ENCODE measurements around the gene STXBP6. TPM values are rescaled to one million over a fixed set of nuclear protein-coding genes. Genes with fewer than 3 reads are reported as not detected.

STXBP6 gene
- total RNA-seq, 1 donor from 2014 or later, result 11.0 TPM

DNA sequence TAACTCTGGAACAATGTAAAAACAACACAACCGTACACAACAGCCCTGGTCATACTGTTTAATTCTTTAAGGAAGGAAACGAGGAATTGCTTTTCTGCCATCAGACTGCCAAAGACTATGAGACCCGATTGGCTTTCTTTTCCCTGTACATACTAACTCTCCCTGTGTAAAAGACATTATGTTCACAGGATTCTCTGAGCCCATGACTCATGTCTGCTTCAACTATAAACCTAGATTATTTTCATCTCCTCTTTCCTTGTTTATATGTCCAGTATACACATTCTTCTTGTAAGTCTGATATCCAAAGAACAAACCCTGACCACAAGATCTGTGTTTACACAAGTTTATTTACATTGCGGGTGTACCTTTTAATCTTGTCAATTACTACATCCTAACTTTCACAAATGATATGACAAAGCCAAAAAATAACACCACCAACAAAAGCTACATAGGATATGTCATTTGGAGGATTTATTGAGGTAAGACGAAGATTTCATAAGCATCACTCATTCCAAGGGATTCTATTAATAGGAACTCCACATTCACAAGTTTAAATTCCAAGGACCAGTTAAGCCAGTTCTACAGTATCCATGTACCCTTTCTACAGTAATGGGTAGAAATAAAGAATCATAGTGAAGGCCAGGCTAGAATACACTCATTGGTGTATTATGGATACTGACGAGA, 67.3 kb downstream of the STXBP6 start:
- Histone ChIP-seq H3K4me1 (no peaks in the 10 kb centered on the region), H4K20me1 (ENCODE audit: low read depth) (no peaks in the 10 kb centered on the region), H3K36me3 (no peaks in the 10 kb centered on the region), H3K9me3 (ENCODE audit: low read depth) (no peaks in the 10 kb centered on the region), H3K27me3 (no peaks in the 10 kb centered on the region), H3K27ac (no peak overlapping the region), H3F3A (ENCODE audit: low read depth) (no peaks in the 10 kb centered on the region), H3K9ac (no peak overlapping the region), H3K79me2 (ENCODE audit: low read depth) (no peaks in the 10 kb centered on the region), H2AFZ (replicated peaks) (no peak overlapping the region), H3K4me2 (no peak overlapping the region), H3K4me3 (no peak overlapping the region)
- Mint-ChIP-seq H3K27ac (no peak overlapping the region), H3K9me3 (no peaks in the 10 kb centered on the region), H3K36me3 (no peaks in the 10 kb centered on the region), H3K4me3 (no peak overlapping the region), H3K27me3 (ENCODE audit: insufficient read depth, low read depth) (no peaks in the 10 kb centered on the region), H3K4me1 (no peaks in the 10 kb centered on the region)
- no peak for DNase-seq (ENCODE audit: low spot score)
- no peak for TF ChIP-seq EZH2 (IDR thresholded peaks at IDR 0.05)
- TF ChIP-seq, protein P1, sequence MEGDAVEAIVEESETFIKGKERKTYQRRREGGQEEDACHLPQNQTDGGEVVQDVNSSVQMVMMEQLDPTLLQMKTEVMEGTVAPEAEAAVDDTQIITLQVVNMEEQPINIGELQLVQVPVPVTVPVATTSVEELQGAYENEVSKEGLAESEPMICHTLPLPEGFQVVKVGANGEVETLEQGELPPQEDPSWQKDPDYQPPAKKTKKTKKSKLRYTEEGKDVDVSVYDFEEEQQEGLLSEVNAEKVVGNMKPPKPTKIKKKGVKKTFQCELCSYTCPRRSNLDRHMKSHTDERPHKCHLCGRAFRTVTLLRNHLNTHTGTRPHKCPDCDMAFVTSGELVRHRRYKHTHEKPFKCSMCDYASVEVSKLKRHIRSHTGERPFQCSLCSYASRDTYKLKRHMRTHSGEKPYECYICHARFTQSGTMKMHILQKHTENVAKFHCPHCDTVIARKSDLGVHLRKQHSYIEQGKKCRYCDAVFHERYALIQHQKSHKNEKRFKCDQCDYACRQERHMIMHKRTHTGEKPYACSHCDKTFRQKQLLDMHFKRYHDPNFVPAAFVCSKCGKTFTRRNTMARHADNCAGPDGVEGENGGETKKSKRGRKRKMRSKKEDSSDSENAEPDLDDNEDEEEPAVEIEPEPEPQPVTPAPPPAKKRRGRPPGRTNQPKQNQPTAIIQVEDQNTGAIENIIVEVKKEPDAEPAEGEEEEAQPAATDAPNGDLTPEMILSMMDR (IDR thresholded peaks at IDR 0.05), result no peak
- no peak for TF ChIP-seq EZH2phosphoT487 (IDR thresholded peaks at IDR 0.05)

DNA sequence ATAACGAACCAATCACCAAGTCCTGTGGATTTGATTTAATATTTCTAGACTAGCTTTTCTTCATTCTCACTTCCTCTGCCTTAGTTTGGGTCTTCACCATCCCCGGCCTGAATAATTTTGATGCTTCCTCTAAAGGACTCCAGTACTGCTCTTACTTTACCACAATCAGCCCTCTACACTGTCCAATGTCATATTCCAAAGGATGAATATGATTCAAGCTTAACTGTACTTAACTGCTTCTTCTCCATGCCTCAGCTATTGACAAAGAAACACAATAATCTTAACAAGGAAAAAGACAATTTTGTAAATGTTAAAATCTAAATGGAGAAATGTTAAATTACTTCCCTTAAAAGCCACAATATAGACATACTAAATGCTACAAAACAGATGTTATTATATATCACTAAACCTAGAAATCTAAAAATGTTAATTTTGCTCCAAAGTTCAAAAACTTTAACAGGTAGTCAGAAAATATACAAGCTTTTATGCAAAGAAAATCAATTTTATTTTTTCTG, 70.2 kb downstream of the STXBP6 start:
- Mint-ChIP-seq H3K4me3 (no peak overlapping the region), H3K4me1 (no peaks in the 10 kb centered on the region), H3K9me3 (no peaks in the 10 kb centered on the region), H3K36me3 (no peaks in the 10 kb centered on the region), H3K27me3 (ENCODE audit: insufficient read depth, low read depth) (no peaks in the 10 kb centered on the region), H3K27ac (no peak overlapping the region)
- no peaks in the 10 kb centered on the region for H3K36me3 ChIP-seq
- no peak overlapping the region for H3K4me3 ChIP-seq
- TF ChIP-seq EZH2 (IDR thresholded peaks at IDR 0.05) (no peak), EZH2phosphoT487 (IDR thresholded peaks at IDR 0.05) (no peak)
- TF ChIP-seq, protein P1 (IDR thresholded peaks at IDR 0.05), result no peak
- H4K20me1 ChIP-seq (ENCODE audit: low read depth), result no peaks in the 10 kb centered on the region
- H2AFZ ChIP-seq (replicated peaks), result no peak overlapping the region
- no peak overlapping the region for H3K4me2 ChIP-seq
- no peaks in the 10 kb centered on the region for H3K9me3 ChIP-seq (ENCODE audit: low read depth)
- H3K9ac ChIP-seq, result no peak overlapping the region
- H3F3A ChIP-seq (ENCODE audit: low read depth), result no peaks in the 10 kb centered on the region
- H3K4me1 ChIP-seq, result no peaks in the 10 kb centered on the region
- no peaks in the 10 kb centered on the region for H3K27me3 ChIP-seq
- no peak overlapping the region for H3K27ac ChIP-seq
- H3K79me2 ChIP-seq (ENCODE audit: low read depth), result no peaks in the 10 kb centered on the region
- DNase-seq (ENCODE audit: low spot score), result no peak

DNA sequence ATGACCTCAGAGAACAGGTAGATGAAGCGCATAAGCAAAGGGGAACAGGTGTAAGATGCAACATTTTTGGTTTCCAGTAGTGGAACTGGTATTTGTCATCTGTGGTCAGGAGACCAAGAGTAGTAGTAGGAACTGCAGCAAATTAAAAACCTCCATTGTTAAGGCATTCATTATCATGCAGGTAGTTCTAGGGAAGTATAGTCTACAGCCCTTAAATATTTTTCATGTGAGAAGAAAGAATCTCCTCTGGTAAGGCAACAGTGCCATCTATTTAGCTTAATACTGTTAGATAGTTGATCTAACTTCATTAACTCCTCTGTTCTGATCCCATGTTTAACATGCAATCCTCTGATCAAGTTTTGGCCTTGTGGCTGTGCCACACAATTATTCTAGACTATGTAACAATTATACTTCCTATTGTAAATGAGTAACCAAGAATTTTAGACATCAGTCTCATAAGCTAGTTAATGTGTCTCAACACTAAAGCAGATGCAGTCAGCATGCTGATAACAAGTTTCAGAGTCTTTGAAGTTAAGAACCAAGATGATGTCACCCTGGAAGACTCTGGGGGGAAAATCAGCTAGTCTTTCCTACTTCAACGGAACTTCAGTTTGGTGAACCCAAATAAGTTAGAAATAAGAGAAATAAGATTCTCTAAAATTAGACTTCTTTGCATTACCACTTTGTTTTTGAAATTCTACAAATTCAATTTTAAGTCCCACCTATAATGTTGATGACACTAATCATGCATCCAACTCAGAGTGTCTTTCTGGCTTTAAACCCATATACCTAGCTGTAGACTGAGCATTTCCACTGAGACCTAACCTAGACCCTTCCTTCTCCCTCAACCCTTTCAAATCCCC, 70.9 kb downstream of the STXBP6 start:
- H3F3A ChIP-seq (ENCODE audit: low read depth), result no peaks in the 10 kb centered on the region
- H3K27me3 ChIP-seq, result no peaks in the 10 kb centered on the region
- no peak overlapping the region for H3K4me3 ChIP-seq
- DNase-seq (ENCODE audit: low spot score), result no peak
- no peaks in the 10 kb centered on the region for H3K4me1 ChIP-seq
- TF ChIP-seq EZH2 (IDR thresholded peaks at IDR 0.05) (no peak), EZH2phosphoT487 (IDR thresholded peaks at IDR 0.05) (no peak)
- TF ChIP-seq, protein P1 (IDR thresholded peaks at IDR 0.05), result no peak
- no peak overlapping the region for H2AFZ ChIP-seq (replicated peaks)
- no peaks in the 10 kb centered on the region for H3K79me2 ChIP-seq (ENCODE audit: low read depth)
- H3K4me3 Mint-ChIP-seq, result no peak overlapping the region
- no peak overlapping the region for H3K27ac Mint-ChIP-seq
- H3K27me3 Mint-ChIP-seq (ENCODE audit: insufficient read depth, low read depth), result no peaks in the 10 kb centered on the region
- H3K4me1 Mint-ChIP-seq, result no peaks in the 10 kb centered on the region
- no peaks in the 10 kb centered on the region for H3K36me3 ChIP-seq
- no peaks in the 10 kb centered on the region for H3K9me3 ChIP-seq (ENCODE audit: low read depth)
- H3K4me2 ChIP-seq, result no peak overlapping the region
- no peak overlapping the region for H3K9ac ChIP-seq
- H3K27ac ChIP-seq, result no peak overlapping the region
- H3K36me3 Mint-ChIP-seq, result no peaks in the 10 kb centered on the region
- H4K20me1 ChIP-seq (ENCODE audit: low read depth), result no peaks in the 10 kb centered on the region
- no peaks in the 10 kb centered on the region for H3K9me3 Mint-ChIP-seq

Measured in neural progenitor cell (in vitro differentiated cells).